ENCODE results near the gene FLAD1. TPM values are rescaled to one million over a fixed set of nuclear protein-coding genes. Genes with fewer than 3 reads are reported as not detected.
A peak's percentile ranks its signal among the peaks of the same experiment; 100 is the strongest.

FLAD1 gene
- total RNA-seq, 2 donors from 2014 or later: 53.1 to 84.2 TPM

DNA sequence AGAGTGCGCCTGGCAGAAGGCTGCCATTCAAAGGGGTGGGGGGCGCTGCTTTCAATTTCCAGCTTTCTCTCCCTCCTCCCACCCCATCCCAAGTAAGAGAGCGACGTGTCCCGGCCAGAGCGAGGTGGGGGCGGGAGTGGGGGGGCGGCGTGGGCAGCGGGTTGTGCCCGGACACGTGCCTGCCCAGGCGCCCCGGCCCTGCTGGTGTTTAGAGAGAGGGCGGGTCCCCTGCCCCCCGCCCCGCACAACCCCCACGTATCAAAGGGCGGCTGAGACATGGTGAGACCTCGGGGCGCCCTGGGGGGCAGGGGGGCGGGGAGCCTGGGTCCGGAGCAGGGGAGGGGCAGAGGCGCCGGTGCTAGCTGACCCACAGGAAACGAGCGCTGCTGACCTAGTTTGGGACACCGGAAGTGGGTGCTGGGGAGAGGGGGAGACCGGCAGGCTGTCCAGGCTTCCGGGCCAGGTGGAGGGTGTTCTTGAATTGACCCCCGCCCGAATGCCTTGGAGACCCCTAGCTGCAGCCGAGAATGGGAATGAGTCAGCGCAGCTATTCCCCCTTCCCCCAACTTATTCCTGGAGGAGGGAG lies 20.7 kb downstream of the FLAD1 start:
- no peak for ATAC-seq
- Mint-ChIP-seq H3K9me3 (no peaks in the 10 kb centered on the region), H3K4me3 (peak overlapping the region; percentile 95), H3K4me1 (ENCODE audit: low read depth in 2 of 2) (peaks cover 33 to 44% of the 10 kb centered on the region in 2 donors), H3K27ac (peak overlapping the region; percentile 94 to 98), H3K36me3 (no peaks in the 10 kb centered on the region), H3K27me3 (no peaks in the 10 kb centered on the region)
- peak; percentile 85 for DNase-seq (ENCODE audit: low spot score)

DNA sequence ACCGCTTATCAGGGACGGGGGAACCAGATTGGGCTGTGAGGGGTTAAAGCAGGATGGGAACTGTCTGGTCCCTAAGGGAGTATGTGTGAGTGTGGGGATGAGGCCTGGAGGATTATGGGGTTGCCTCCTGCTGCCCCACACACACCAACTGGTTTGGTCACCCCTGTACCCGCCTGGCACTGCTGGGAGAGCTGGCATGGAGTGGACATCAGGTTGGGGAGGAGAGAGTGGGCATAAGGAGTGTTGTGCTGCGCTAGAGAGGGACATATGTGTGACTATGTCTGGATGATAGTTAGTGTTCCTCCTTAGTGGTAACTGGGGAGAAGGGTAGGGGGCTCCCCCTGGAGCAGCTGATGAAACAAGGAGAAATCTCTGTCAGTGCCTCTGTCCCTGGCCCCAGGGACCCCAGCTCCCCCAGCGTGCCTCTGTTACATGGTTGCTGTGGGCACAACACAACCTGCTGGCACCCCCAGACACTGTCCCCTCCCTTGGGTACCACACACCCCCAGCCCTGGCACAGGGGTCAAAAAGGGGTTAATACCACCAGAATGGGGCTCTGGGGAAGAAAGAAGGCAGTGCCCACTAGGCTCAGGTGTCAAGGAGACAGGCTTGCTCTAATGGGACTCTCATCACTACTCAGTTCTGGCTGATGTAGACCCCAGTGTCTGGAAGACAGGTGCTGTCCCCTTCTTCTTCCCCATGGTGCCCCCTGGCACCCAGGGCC lies 21.4 kb downstream of the FLAD1 start:
- H3K4me3 Mint-ChIP-seq: peak overlapping the region; percentile 95
- ATAC-seq (no peak), DNase-seq (ENCODE audit: low spot score) (no peak)
- H3K27me3 Mint-ChIP-seq: no peaks in the 10 kb centered on the region
- H3K9me3 Mint-ChIP-seq: no peaks in the 10 kb centered on the region
- peak overlapping the region; percentile 94 to 98 for H3K27ac Mint-ChIP-seq
- H3K4me1 Mint-ChIP-seq (ENCODE audit: low read depth in 2 of 2): peaks cover 33 to 44% of the 10 kb centered on the region in 2 donors
- no peaks in the 10 kb centered on the region for H3K36me3 Mint-ChIP-seq

DNA sequence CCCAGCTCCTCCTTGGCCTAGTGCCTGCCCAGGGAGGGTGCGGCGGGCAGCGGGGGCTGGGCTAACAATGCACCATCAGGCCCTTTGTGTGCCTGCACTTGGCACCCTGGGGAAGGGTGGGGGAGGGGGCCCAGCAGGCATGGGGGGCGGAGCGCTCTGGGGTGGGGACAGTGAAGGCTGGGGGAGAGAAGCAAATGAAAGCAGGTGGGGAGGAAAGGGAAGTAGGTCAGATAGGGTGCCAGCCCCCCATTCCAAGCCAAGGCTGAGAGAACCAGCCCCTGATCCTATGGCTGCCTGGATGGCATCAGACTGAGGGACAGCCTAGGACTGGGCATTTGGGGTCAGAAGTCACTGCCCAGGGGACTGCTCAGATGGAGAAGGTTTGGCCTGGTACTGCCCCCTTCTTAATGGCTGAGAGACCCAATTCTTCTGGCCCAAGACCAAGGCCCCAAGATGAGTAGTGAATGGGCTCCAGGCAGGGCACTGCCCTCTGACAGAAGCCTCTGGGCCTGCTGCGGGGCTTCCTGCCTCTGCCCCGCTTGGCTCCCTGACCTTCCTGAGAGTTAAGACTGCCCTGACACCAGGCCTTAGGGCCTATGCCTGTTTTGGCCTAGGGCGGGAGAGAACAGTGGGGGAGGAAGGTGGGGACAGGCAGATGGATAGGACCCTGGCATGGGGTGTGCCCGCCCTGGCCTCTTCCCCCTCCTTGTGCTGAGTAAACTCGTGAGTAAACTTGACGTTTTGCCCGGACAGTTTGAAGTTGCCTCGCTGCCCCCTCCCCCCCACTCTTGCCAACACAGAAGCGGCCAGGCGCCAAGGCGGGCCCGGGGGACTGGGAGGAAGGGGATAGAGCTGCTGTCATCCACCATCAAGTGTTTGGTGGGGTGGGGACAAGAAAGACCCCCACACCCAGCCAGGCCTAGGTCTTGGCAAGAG lies 22.2 kb downstream of the FLAD1 start:
- Mint-ChIP-seq H3K9me3 (no peaks in the 10 kb centered on the region), H3K4me1 (ENCODE audit: low read depth in 2 of 2) (peaks cover 34 to 45% of the 10 kb centered on the region in 2 donors), H3K27me3 (no peaks in the 10 kb centered on the region), H3K36me3 (no peaks in the 10 kb centered on the region), H3K27ac (peak overlapping the region; percentile 94 to 98), H3K4me3 (peak overlapping the region; percentile 76)
- ATAC-seq (no peak), DNase-seq (ENCODE audit: low spot score) (no peak)

DNA sequence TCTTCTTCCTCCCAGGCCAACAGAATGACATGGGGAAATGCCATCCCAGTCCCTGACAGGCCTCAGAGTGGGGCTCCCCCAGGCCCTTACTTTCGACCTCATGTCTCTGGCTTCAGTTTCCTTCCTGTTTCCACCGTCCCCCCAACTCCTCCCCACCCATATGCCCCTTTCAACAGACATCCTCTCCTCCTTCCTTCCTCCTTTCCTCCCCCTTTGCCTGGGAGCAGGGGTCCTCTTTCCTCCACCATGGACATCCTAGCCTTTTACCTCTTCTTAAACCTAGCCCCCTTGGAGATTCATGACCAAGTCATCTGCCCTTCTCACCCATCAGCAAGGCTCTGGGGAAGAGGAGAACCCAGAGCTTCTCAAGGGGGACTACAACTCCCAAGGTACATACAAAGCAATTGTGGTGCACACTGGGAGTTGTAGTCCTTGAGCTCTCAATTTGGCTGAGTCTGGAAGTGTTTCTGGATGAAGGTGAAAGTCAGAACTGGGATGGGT lies 23.5 kb downstream of the FLAD1 start:
- Mint-ChIP-seq H3K4me3 (peak overlapping the region; percentile 76), H3K9me3 (no peaks in the 10 kb centered on the region), H3K27me3 (no peaks in the 10 kb centered on the region), H3K27ac (peak overlapping the region; percentile 94 to 98), H3K36me3 (no peaks in the 10 kb centered on the region), H3K4me1 (ENCODE audit: low read depth in 2 of 2) (peaks cover 34 to 53% of the 10 kb centered on the region in 2 donors)
- DNase-seq (ENCODE audit: low spot score): no peak
- ATAC-seq: no peak

DNA sequence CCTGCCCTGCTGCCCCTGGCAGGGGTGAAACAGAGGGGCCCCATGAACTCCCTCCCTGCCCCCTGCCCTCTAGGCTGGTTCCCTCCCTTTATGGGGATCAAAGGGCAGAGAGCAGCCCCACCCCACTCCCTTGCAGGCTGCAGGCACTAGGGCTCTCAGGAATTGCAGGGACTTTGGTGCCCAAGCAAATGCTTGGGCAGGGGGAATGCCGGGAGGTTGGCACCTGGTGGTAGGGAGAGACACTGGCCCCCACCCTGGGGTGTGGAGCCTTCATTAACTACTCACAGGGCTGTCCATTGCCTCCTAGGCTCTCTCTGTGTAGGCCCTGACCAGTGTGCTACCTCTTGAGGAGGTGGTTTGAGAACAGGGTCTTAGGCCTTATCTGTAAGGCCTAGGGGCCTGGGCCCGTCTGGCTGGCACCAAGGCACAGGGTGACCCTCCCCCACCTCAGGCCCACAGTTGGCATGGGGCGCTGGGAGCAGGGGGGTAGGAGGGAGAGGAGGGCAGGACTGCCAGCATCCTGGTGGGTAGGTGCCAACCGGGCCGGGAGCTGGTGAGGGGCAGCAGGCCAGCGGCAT lies 24.2 kb downstream of the FLAD1 start:
- Mint-ChIP-seq H3K9me3 (no peaks in the 10 kb centered on the region), H3K27me3 (no peaks in the 10 kb centered on the region), H3K27ac (peak overlapping the region; percentile 94 to 98), H3K4me3 (peak overlapping the region; percentile 76), H3K4me1 (ENCODE audit: low read depth in 2 of 2) (peaks cover 34 to 54% of the 10 kb centered on the region in 2 donors), H3K36me3 (no peaks in the 10 kb centered on the region)
- ATAC-seq (no peak), DNase-seq (ENCODE audit: low spot score) (no peak)

DNA sequence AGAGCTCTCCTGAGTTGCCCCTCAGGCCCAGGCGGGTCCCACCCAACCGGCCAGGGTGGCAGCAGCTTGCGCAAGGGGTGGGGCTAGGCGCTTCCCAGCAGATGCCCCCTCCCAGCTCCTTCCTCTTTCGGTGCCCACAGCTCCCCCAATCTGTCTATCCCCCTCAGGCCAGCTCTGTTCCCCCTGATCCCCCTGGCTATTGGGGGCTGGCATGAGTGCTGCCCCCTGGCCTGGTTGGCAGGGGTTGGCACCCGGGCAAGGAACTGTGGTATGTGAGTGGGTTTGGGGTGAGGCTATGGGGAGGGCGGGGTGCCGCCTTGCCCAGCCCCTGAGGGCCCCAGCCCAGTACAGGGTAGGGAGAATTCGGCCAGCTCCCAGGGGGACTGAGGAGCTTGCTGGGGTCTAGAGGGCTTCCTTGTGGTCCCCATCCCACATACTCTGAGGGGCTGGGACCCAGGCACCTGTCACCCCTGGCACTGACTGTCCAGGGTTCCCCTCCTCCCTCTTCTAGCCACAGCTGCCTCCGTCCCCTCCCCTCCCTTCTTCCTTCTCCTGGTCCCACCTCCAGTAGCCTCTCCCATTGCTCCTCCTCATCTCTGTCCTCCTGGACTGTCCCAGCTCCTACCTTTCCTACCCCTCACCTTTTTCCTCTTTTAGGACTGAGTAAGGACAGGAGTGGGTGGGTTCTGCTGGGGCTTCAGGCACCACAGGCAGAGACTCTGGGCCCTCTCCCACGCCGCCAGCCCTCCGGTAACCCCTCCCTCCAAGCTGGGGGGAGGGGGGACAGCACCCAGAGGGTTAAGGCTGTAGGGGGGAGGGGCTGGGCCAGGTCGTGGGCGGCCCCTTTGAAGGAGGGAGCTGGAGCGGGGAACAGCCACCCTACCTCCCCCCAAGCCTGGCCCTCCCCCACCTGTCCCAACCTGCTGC lies 25.1 kb downstream of the FLAD1 start:
- Mint-ChIP-seq H3K4me1 (ENCODE audit: low read depth in 2 of 2) (peaks cover 40 to 63% of the 10 kb centered on the region in 2 donors), H3K27ac (peak overlapping the region; percentile 81 to 88), H3K27me3 (no peaks in the 10 kb centered on the region), H3K36me3 (no peaks in the 10 kb centered on the region), H3K9me3 (no peaks in the 10 kb centered on the region), H3K4me3 (peak overlapping the region; percentile 82)
- no peak for ATAC-seq
- DNase-seq (ENCODE audit: low spot score): no peak

DNA sequence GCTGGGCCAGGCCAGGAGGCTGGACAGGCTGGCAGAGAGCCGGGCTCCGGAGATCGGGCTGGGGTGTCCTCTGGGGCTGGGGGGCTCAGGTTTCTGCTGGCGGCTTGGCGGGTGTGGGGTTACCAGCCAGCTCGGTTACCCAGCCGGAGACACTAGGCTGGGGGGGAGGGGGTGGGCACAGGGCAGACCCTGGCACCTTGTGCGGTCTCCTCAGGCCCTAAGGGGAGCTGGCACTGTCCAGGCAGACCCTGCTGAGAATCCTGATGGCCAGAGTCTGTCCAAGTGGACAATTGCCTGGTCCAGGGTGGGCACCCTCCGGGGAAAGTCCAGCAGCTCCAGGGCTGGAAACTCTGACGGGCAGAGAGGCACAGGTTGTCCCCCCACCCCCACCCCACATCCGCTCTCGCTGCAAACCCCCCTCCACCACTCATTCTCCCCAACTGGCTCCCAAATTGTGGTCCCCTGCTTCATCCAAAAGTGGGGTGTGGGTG lies 26.1 kb downstream of the FLAD1 start:
- H3K27me3 Mint-ChIP-seq: no peaks in the 10 kb centered on the region
- no peak for DNase-seq (ENCODE audit: low spot score)
- no peaks in the 10 kb centered on the region for H3K36me3 Mint-ChIP-seq
- peak overlapping the region; percentile 81 to 88 for H3K27ac Mint-ChIP-seq
- H3K4me1 Mint-ChIP-seq (ENCODE audit: low read depth in 2 of 2): peaks cover 44 to 60% of the 10 kb centered on the region in 2 donors
- peak overlapping the region; percentile 82 for H3K4me3 Mint-ChIP-seq
- no peaks in the 10 kb centered on the region for H3K9me3 Mint-ChIP-seq
- no peak for ATAC-seq

DNA sequence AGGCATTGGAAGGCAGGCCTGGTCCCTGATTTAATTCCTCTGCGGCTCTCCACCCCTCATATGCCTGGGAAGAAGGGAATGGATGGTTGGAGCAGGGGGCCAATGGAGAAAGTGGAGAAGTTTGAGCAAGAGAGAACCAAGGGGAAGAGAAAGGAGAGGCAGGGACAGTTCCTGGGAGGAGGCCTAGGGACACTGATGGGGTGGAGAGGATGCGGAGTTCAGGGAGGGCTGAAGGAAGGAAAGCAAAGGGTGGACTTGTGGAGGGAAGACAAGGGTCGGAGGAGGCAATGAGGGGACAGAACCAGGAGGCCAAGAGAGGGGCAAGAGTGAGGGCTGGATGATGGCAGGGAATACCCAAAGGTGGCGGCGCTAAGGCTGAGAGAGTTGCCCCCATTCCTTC lies 26.6 kb downstream of the FLAD1 start:
- Mint-ChIP-seq H3K4me3 (peak overlapping the region; percentile 82), H3K36me3 (no peaks in the 10 kb centered on the region), H3K27ac (peak overlapping the region; percentile 81 to 88), H3K4me1 (ENCODE audit: low read depth in 2 of 2) (peaks cover 40 to 58% of the 10 kb centered on the region in 2 donors), H3K27me3 (no peaks in the 10 kb centered on the region), H3K9me3 (no peaks in the 10 kb centered on the region)
- ATAC-seq: no peak
- no peak for DNase-seq (ENCODE audit: low spot score)

DNA sequence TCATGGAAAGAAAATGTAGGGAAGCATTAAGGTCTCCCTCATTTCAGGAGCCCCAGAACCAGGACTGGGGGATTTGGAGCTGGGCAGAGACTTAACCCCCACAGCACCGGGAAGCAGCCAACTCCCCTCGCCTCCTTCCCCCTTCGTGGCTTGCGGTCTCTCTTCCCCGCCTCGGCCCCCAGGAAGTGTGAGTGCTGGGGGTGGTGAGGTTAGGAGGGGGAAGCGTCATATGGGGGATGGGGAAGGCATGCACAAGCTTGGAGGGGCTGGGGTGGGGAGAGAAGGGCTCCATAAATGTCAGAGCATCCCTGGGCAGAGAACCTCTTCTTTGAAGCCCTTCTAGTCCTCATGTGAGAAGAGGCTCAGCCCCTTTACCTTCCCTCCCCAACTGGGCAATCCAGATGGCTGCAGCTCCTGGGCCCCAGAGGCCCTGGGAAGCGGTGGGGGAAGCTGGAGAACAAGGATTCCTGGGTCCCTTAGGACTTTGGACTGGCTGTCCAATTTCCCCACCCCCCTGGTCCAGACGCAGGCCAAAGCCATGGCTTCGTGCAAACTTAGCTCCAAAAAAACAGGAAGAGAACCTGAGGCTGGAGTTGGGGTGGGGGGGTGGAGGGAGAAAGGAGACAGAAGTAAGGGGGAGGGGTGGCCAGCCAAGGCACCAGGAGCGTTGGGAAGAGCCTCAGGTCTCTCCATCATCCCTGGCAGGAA lies 27.2 kb downstream of the FLAD1 start:
- H3K4me3 Mint-ChIP-seq: peak overlapping the region; percentile 82
- H3K27ac Mint-ChIP-seq: peak overlapping the region; percentile 81 to 88
- H3K36me3 Mint-ChIP-seq: no peaks in the 10 kb centered on the region
- H3K4me1 Mint-ChIP-seq (ENCODE audit: low read depth in 2 of 2): peaks cover 40 to 54% of the 10 kb centered on the region in 2 donors
- no peaks in the 10 kb centered on the region for H3K27me3 Mint-ChIP-seq
- ATAC-seq (peak in 1 of 2 donors; percentile 14), DNase-seq (ENCODE audit: low spot score) (no peak)
- H3K9me3 Mint-ChIP-seq: no peaks in the 10 kb centered on the region

DNA sequence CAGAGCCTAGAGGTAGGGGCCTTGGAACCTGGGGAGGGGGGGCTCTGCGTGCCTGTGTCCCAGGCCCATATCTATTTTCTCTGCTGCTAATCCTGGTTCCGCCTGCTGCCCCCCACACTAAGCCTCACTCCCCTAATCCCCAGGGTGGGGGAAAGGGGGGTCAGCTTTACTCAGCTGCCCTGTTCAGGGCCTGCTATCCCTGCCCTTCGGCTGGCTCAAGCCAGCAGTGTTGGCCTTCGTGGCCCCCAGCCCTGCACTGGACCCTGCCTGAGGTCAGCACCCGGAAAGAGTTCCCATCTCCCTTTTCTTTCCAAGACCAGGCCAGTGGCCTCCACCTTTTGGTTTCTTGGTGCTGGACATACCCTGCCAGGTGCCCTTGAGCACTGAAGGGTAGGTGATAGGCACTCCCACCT lies 27.9 kb downstream of the FLAD1 start:
- no peak overlapping the region for H3K4me3 Mint-ChIP-seq
- peak overlapping the region; percentile 65 to 81 for H3K27ac Mint-ChIP-seq
- DNase-seq (ENCODE audit: low spot score) (no peak), ATAC-seq (no peak)
- H3K36me3 Mint-ChIP-seq: no peaks in the 10 kb centered on the region
- no peaks in the 10 kb centered on the region for H3K27me3 Mint-ChIP-seq
- H3K4me1 Mint-ChIP-seq (ENCODE audit: low read depth in 2 of 2): peaks cover 43 to 55% of the 10 kb centered on the region in 2 donors
- no peaks in the 10 kb centered on the region for H3K9me3 Mint-ChIP-seq

DNA sequence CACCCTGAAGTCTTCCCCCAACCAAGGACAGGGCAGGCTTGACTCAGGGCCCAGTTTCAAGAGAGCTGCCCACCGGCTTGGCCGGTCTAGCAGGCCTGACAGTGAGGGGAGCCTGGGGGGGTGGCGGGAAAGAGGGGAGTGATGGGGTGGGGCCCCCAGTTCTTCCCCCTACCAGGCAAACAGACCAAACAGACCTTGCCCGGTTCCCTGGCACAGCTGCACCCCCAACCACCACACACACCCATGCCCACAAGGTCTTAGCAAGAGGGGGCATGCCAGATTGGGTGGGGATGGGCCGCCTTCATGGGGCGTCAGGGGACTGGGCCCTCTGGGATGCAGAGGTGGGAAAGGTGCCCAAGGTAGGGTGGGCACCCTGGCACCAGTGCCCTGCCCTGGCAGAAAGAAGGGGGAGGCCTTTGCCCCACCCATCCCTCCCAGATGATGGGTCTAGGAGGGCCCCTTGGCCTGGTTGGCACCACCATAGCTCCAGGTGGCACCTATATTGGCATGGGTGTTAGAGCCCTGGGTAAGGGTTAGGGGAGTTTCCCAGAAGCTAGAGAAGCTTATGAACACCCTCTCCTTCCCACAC lies 28.4 kb downstream of the FLAD1 start:
- peaks cover 38 to 51% of the 10 kb centered on the region in 2 donors for H3K4me1 Mint-ChIP-seq (ENCODE audit: low read depth in 2 of 2)
- no peak for ATAC-seq
- no peak for DNase-seq (ENCODE audit: low spot score)
- H3K27ac Mint-ChIP-seq: peak overlapping the region; percentile 65 to 81
- H3K27me3 Mint-ChIP-seq: no peaks in the 10 kb centered on the region
- no peak overlapping the region for H3K4me3 Mint-ChIP-seq
- H3K36me3 Mint-ChIP-seq: no peaks in the 10 kb centered on the region
- H3K9me3 Mint-ChIP-seq: no peaks in the 10 kb centered on the region
